ENCODE results near the gene ADGRG3.
A peak's percentile ranks its signal among the peaks of the same experiment; 100 is the strongest.

ADGRG3 gene

GRCh38 chr16:57720142-57720575 is 52.1 kb downstream of the ADGRG3 start:
- H3K4me3 ChIP-seq (ENCODE audit: low read depth, low read length) = no peak overlapping the region
- in situ Hi-C loops (cut with HindIII; ENCODE audit: low sequenced_read_pairs) = no loop called here
- peak; percentile 50 for DNase-seq (ENCODE audit: low read depth, low spot score)

GRCh38 chr16:57721356-57722209 is 53.5 kb downstream of the ADGRG3 start:
- in situ Hi-C loops (cut with HindIII; ENCODE audit: low sequenced_read_pairs) = no loop called here
- no peak overlapping the region for H3K4me3 ChIP-seq (ENCODE audit: low read depth, low read length)
- TF ChIP-seq CTCF (IDR thresholded peaks at IDR 0.05; ENCODE audit: low read depth, low read length) = no peak
- DNase-seq (ENCODE audit: low read depth, low spot score) = no peak

More at GRCh38 chr16:57720142-57720575, 52.1 kb downstream of the ADGRG3 start:
- TF ChIP-seq CTCF (IDR thresholded peaks at IDR 0.05; ENCODE audit: low read depth, low read length) = peak; percentile 75

GRCh38 chr16:57722210-57722499 is 54.0 kb downstream of the ADGRG3 start:
- no peak for TF ChIP-seq CTCF (IDR thresholded peaks at IDR 0.05; ENCODE audit: low read depth, low read length)
- no peak overlapping the region for H3K4me3 ChIP-seq (ENCODE audit: low read depth, low read length)
- in situ Hi-C loops (cut with HindIII; ENCODE audit: low sequenced_read_pairs) = no loop called here
- no peak for DNase-seq (ENCODE audit: low read depth, low spot score)

GRCh38 chr16:57722651-57723050 is 54.5 kb downstream of the ADGRG3 start:
- no peak overlapping the region for H3K4me3 ChIP-seq (ENCODE audit: low read depth, low read length)
- no peak for TF ChIP-seq CTCF (IDR thresholded peaks at IDR 0.05; ENCODE audit: low read depth, low read length)
- no peak for DNase-seq (ENCODE audit: low read depth, low spot score)
- in situ Hi-C loops (cut with HindIII; ENCODE audit: low sequenced_read_pairs) = no loop called here

GRCh38 chr16:57723170-57723569 is 55.1 kb downstream of the ADGRG3 start:
- in situ Hi-C loops (cut with HindIII; ENCODE audit: low sequenced_read_pairs) = no loop called here
- DNase-seq (ENCODE audit: low read depth, low spot score) = no peak
- H3K4me3 ChIP-seq (ENCODE audit: low read depth, low read length) = no peak overlapping the region
- TF ChIP-seq CTCF (IDR thresholded peaks at IDR 0.05; ENCODE audit: low read depth, low read length) = peak; percentile 28

- no peak overlapping the region for H3K4me3 ChIP-seq (ENCODE audit: low read depth, low read length)
- no peak for DNase-seq (ENCODE audit: low read depth, low spot score)
- no peak for TF ChIP-seq CTCF (IDR thresholded peaks at IDR 0.05; ENCODE audit: low read depth, low read length)
- in situ Hi-C loops (cut with HindIII; ENCODE audit: low sequenced_read_pairs) = no loop called here
Observed at GRCh38 chr16:57724531-57724930, 56.4 kb downstream of the ADGRG3 start.
